WTC11 (cell line): ENCODE data around the gene CACNA1B. TPM values are rescaled to one million over a fixed set of nuclear protein-coding genes. Genes with fewer than 3 reads are reported as not detected.
A peak's percentile ranks its signal among the peaks of the same experiment; 100 is the strongest.

Source experiments
- ATAC-seq: fragments of 200-7000 bp; cut with Tn5 transposase; 2 replicates; pipeline ENCODE4 v1.10.0; 2021; ENCODE audit warnings: mild to moderate bottlenecking, moderate library complexity
- CTCF ChIA-PET: fragments of 300-600 bp; sonication (Branson Sonifier 250); formaldehyde crosslinking; loops from one replicate; lab custom pipeline; 2021; ENCODE audit warnings: antibody characterized with exemption; lab: Charles Lee
- POLR2A ChIA-PET: fragments of 350-600 bp; sonication (Branson Sonifier 250); formaldehyde crosslinking; loops from one replicate; lab custom pipeline; 2021; ENCODE audit warnings: antibody characterized with exemption; lab: Charles Lee
- DNase-seq: peaks from one replicate; pipeline ENCODE4 v3.0.0; 2021; ENCODE audit warnings: low spot score
- H3K27ac Mint-ChIP-seq: 2 replicates; pipeline ENCODE4 v1.8.0; 2021; ENCODE audit warnings: mixed read lengths
- H3K27me3 Mint-ChIP-seq: 2 replicates; pipeline ENCODE4 v1.8.0; 2021; ENCODE audit warnings: low read depth, mild to moderate bottlenecking, moderate library complexity, mixed read lengths
- H3K36me3 Mint-ChIP-seq: 2 replicates; pipeline ENCODE4 v1.8.0; 2021; ENCODE audit warnings: mixed read lengths
- H3K4me1 Mint-ChIP-seq: 2 replicates; pipeline ENCODE4 v1.8.0; 2022; ENCODE audit warnings: mixed read lengths
- H3K4me3 Mint-ChIP-seq: 2 replicates; pipeline ENCODE4 v1.8.0; 2021; ENCODE audit warnings: mild to moderate bottlenecking, moderate library complexity, mixed read lengths
- H3K9me3 Mint-ChIP-seq: 2 replicates; pipeline ENCODE4 v1.8.0; 2021; ENCODE audit warnings: mixed read lengths
- ETV6 ChIP-seq: sonication (generic); formaldehyde crosslinking; IDR thresholded peaks from 2 replicates; pipeline ENCODE4 v1.8.1; 2022; ENCODE audit warnings: mild to moderate bottlenecking, missing genetic modification reagents
- FOXK1 ChIP-seq: sonication (generic); formaldehyde crosslinking; IDR thresholded peaks from 2 replicates; pipeline ENCODE4 v1.8.0; 2022; ENCODE audit warnings: mild to moderate bottlenecking, moderate library complexity, missing genetic modification reagents
- GABPB1 ChIP-seq: sonication (generic); formaldehyde crosslinking; IDR thresholded peaks from 2 replicates; pipeline ENCODE4 v1.8.1; 2023; ENCODE audit warnings: mild to moderate bottlenecking, missing genetic modification reagents
- GRHL2 ChIP-seq: fragments of 250-450 bp; sonication (Bioruptor Pico); IDR thresholded peaks from 2 replicates; pipeline ENCODE4 v1.8.0; 2022; ENCODE audit warnings: mild to moderate bottlenecking, moderate library complexity; ENCODE audit not compliant: insufficient replicate concordance, severe bottlenecking
- GTF2I ChIP-seq: fragments of 250-450 bp; sonication (Bioruptor Pico); conservative IDR thresholded peaks from 2 replicates; pipeline ENCODE4 v1.4.0; 2021; ENCODE audit warnings: mild to moderate bottlenecking
- HMGA2 ChIP-seq: fragments of 250-450 bp; sonication (Bioruptor Pico); IDR thresholded peaks from 2 replicates; pipeline ENCODE4 v1.4.0; 2021; ENCODE audit warnings: mild to moderate bottlenecking, moderate library complexity
- IRF2 ChIP-seq: sonication (generic); formaldehyde crosslinking; IDR thresholded peaks from 2 replicates; pipeline ENCODE4 v1.8.0; 2022; ENCODE audit warnings: low read depth, missing genetic modification reagents, borderline replicate concordance
- KAT7 ChIP-seq: sonication (generic); formaldehyde crosslinking; IDR thresholded peaks from 2 replicates; pipeline ENCODE4 v1.8.1; 2023; ENCODE audit warnings: missing genetic modification reagents, mild to moderate bottlenecking, borderline replicate concordance
- MXD4 ChIP-seq: fragments of 250-450 bp; sonication (Bioruptor Pico); IDR thresholded peaks from 2 replicates; pipeline ENCODE4 v1.8.0; 2021; ENCODE audit warnings: mild to moderate bottlenecking, moderate library complexity, borderline replicate concordance
- MYBL2 ChIP-seq: sonication (generic); formaldehyde crosslinking; IDR thresholded peaks from 2 replicates; pipeline ENCODE4 v1.8.1; 2023; ENCODE audit warnings: mild to moderate bottlenecking, moderate library complexity, missing genetic modification reagents
- PRRX2 ChIP-seq: fragments of 250-450 bp; sonication (Bioruptor Pico); IDR thresholded peaks from 2 replicates; pipeline ENCODE4 v1.8.0; 2021; ENCODE audit warnings: mild to moderate bottlenecking
- SMAD4 ChIP-seq: sonication (generic); formaldehyde crosslinking; IDR thresholded peaks from 2 replicates; pipeline ENCODE4 v1.8.0; 2022; ENCODE audit warnings: mild to moderate bottlenecking, missing genetic modification reagents
- TEAD4 ChIP-seq: sonication (generic); formaldehyde crosslinking; IDR thresholded peaks from 2 replicates; pipeline ENCODE4 v1.8.0; 2022; ENCODE audit warnings: mild to moderate bottlenecking, missing genetic modification reagents
- USF2 ChIP-seq: sonication (generic); formaldehyde crosslinking; IDR thresholded peaks from 2 replicates; pipeline ENCODE4 v1.8.1; 2023; ENCODE audit warnings: mild to moderate bottlenecking, missing genetic modification reagents, moderate library complexity
- ZBTB21 ChIP-seq: sonication (generic); formaldehyde crosslinking; IDR thresholded peaks from 2 replicates; pipeline ENCODE4 v1.8.1; 2023; ENCODE audit warnings: mild to moderate bottlenecking, missing genetic modification reagents, borderline replicate concordance
- ZNF138 ChIP-seq: sonication (generic); formaldehyde crosslinking; conservative IDR thresholded peaks from 2 replicates; pipeline ENCODE4 v1.8.1; 2022; ENCODE audit warnings: mild to moderate bottlenecking, moderate library complexity, missing genetic modification reagents
- ZNF423 ChIP-seq: fragments of 250-450 bp; sonication (Bioruptor Pico); IDR thresholded peaks from 2 replicates; pipeline ENCODE4 v2.1.2; 2022; ENCODE audit warnings: mild to moderate bottlenecking, moderate library complexity
- total RNA-seq: library from RNA; stranded (reverse); gene quantifications from 3 replicates; pipeline ENCODE4 v1.2.3, GENCODE V29; 2021
- TF ChIP-seq, protein P1 (sequence below): sonication (generic); formaldehyde crosslinking; IDR thresholded peaks from 2 replicates; pipeline ENCODE4 v1.8.0; 2023; ENCODE audit warnings: missing genetic modification reagents
- TF ChIP-seq, protein P2 (sequence below): sonication (generic); formaldehyde crosslinking; IDR thresholded peaks from 2 replicates; pipeline ENCODE4 v1.8.1; 2022; ENCODE audit warnings: missing genetic modification reagents, borderline replicate concordance
- TF ChIP-seq, protein P3 (sequence below): fragments of 250-450 bp; sonication (Bioruptor Pico); IDR thresholded peaks from 2 replicates; pipeline ENCODE4 v1.9.0; 2021; ENCODE audit warnings: mild to moderate bottlenecking
- TF ChIP-seq, protein P4 (sequence below): sonication (generic); formaldehyde crosslinking; IDR thresholded peaks from 2 replicates; pipeline ENCODE4 v1.8.1; 2023; ENCODE audit warnings: mild to moderate bottlenecking, missing genetic modification reagents, borderline replicate concordance
- TF ChIP-seq, protein P5 (sequence below): sonication (generic); formaldehyde crosslinking; IDR thresholded peaks from 2 replicates; pipeline ENCODE4 v1.8.0; 2022; ENCODE audit warnings: mild to moderate bottlenecking, missing genetic modification reagents

CACNA1B gene
- total RNA-seq, 1 experiment from 2014 or later = 8.4 TPM

GRCh38 chr9:138057726-138058125 lies 180.1 kb downstream of the CACNA1B start (continued):
- TF ChIP-seq, protein P1, sequence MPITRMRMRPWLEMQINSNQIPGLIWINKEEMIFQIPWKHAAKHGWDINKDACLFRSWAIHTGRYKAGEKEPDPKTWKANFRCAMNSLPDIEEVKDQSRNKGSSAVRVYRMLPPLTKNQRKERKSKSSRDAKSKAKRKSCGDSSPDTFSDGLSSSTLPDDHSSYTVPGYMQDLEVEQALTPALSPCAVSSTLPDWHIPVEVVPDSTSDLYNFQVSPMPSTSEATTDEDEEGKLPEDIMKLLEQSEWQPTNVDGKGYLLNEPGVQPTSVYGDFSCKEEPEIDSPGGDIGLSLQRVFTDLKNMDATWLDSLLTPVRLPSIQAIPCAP (CRISPR knock-in tag) = no peak
- TF ChIP-seq GABPB1 = no peak
- no peak for TF ChIP-seq ZNF423 (CRISPR knock-in tag)

DNA sequence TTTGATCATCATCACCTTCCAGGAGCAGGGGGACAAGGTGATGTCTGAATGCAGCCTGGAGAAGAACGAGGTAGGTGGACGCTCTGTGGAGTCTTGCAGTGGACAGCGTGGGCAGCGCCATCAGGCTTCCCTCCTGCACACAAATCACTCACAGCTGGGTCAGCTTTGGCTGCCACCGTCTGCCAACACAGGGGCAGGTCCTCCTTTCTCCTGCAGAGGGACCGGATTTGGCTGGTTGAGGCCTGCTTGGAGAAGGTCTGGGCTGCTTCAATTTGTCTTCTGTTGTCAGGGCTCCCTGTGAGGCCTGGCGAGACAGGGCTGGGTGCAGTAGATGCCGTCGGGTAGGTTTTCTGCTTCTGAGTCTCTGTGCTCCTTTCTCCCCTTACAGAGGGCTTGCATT lies 180.6 kb downstream of the CACNA1B start:
- peaks cover 60% of the 10 kb centered on the region for H3K36me3 Mint-ChIP-seq
- H3K27me3 Mint-ChIP-seq = no peaks in the 10 kb centered on the region
- CTCF ChIA-PET = no interaction called here
- TF ChIP-seq, protein P2, sequence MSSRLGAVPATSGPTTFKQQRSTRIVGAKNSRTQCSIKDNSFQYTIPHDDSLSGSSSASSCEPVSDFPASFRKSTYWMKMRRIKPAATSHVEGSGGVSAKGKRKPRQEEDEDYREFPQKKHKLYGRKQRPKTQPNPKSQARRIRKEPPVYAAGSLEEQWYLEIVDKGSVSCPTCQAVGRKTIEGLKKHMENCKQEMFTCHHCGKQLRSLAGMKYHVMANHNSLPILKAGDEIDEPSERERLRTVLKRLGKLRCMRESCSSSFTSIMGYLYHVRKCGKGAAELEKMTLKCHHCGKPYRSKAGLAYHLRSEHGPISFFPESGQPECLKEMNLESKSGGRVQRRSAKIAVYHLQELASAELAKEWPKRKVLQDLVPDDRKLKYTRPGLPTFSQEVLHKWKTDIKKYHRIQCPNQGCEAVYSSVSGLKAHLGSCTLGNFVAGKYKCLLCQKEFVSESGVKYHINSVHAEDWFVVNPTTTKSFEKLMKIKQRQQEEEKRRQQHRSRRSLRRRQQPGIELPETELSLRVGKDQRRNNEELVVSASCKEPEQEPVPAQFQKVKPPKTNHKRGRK = no peak
- TF ChIP-seq TEAD4 (CRISPR knock-in tag) (no peak), GTF2I (CRISPR knock-in tag) (no peak), IRF2 (no peak), GRHL2 (CRISPR knock-in tag) (no peak), ZNF138 (CRISPR knock-in tag) (no peak), FOXK1 (no peak), HMGA2 (CRISPR knock-in tag) (no peak), KAT7 (CRISPR knock-in tag) (no peak), SMAD4 (CRISPR knock-in tag) (no peak), ETV6 (no peak)
- TF ChIP-seq, protein P1 (CRISPR knock-in tag) = no peak
- H3K9me3 Mint-ChIP-seq = no peaks in the 10 kb centered on the region
- POLR2A ChIA-PET = no interaction called here
- no peak overlapping the region for H3K4me3 Mint-ChIP-seq
- H3K4me1 Mint-ChIP-seq = peaks cover 9% of the 10 kb centered on the region; the same call in 1 of the 2 replicates
- no peak for DNase-seq
- no peak overlapping the region for H3K27ac Mint-ChIP-seq
- ATAC-seq = no peak

GRCh38 chr9:138059196-138059595 lies 181.6 kb downstream of the CACNA1B start:
- POLR2A ChIA-PET = no interaction called here
- ATAC-seq (no peak), DNase-seq (peak; percentile 3)
- Mint-ChIP-seq H3K4me3 (no peak overlapping the region), H3K36me3 (peaks cover 58% of the 10 kb centered on the region), H3K27ac (no peak overlapping the region), H3K9me3 (no peaks in the 10 kb centered on the region), H3K27me3 (no peaks in the 10 kb centered on the region), H3K4me1 (peaks cover 9% of the 10 kb centered on the region; the same call in 1 of the 2 replicates)
- CTCF ChIA-PET = interaction anchor here (0.5 kb wide), 1 partner anchor 198 kb away, joined by 5 read pairs; no protein-coding TSS in a partner anchor
- TF ChIP-seq MXD4 (CRISPR knock-in tag) = no peak
- TF ChIP-seq USF2 = no peak
- TF ChIP-seq ZNF423 (CRISPR knock-in tag) = no peak
- TF ChIP-seq, protein P3, sequence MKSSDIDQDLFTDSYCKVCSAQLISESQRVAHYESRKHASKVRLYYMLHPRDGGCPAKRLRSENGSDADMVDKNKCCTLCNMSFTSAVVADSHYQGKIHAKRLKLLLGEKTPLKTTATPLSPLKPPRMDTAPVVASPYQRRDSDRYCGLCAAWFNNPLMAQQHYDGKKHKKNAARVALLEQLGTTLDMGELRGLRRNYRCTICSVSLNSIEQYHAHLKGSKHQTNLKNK = no peak
- TF ChIP-seq, protein P4, sequence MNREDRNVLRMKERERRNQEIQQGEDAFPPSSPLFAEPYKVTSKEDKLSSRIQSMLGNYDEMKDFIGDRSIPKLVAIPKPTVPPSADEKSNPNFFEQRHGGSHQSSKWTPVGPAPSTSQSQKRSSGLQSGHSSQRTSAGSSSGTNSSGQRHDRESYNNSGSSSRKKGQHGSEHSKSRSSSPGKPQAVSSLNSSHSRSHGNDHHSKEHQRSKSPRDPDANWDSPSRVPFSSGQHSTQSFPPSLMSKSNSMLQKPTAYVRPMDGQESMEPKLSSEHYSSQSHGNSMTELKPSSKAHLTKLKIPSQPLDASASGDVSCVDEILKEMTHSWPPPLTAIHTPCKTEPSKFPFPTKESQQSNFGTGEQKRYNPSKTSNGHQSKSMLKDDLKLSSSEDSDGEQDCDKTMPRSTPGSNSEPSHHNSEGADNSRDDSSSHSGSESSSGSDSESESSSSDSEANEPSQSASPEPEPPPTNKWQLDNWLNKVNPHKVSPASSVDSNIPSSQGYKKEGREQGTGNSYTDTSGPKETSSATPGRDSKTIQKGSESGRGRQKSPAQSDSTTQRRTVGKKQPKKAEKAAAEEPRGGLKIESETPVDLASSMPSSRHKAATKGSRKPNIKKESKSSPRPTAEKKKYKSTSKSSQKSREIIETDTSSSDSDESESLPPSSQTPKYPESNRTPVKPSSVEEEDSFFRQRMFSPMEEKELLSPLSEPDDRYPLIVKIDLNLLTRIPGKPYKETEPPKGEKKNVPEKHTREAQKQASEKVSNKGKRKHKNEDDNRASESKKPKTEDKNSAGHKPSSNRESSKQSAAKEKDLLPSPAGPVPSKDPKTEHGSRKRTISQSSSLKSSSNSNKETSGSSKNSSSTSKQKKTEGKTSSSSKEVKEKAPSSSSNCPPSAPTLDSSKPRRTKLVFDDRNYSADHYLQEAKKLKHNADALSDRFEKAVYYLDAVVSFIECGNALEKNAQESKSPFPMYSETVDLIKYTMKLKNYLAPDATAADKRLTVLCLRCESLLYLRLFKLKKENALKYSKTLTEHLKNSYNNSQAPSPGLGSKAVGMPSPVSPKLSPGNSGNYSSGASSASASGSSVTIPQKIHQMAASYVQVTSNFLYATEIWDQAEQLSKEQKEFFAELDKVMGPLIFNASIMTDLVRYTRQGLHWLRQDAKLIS (CRISPR knock-in tag) = no peak
- no peak for TF ChIP-seq KAT7 (CRISPR knock-in tag)
- no peak for TF ChIP-seq ZBTB21 (CRISPR knock-in tag)
- no peak for TF ChIP-seq PRRX2 (CRISPR knock-in tag)
- no peak for TF ChIP-seq MYBL2 (CRISPR knock-in tag)
- TF ChIP-seq, protein P5, sequence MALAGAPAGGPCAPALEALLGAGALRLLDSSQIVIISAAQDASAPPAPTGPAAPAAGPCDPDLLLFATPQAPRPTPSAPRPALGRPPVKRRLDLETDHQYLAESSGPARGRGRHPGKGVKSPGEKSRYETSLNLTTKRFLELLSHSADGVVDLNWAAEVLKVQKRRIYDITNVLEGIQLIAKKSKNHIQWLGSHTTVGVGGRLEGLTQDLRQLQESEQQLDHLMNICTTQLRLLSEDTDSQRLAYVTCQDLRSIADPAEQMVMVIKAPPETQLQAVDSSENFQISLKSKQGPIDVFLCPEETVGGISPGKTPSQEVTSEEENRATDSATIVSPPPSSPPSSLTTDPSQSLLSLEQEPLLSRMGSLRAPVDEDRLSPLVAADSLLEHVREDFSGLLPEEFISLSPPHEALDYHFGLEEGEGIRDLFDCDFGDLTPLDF = no peak
- no peak for TF ChIP-seq TEAD4 (CRISPR knock-in tag)
- TF ChIP-seq HMGA2 (CRISPR knock-in tag) = no peak
- TF ChIP-seq, protein P2 = no peak
